Left renal pelvis (tissue), 4 donors: ENCODE measurements around the gene ZNRF3. TPM values are rescaled to one million over a fixed set of nuclear protein-coding genes. Genes with fewer than 3 reads are reported as not detected.
"Not testable (repeated sequence)": the region's sequence is repeated elsewhere in the genome, so short reads cannot be mapped to it uniquely, and the experiment has no call there.

Source experiments
- DNase-seq, 4 donors: peaks; one replicate each; pipeline ENCODE4 v3.0.0-alpha.2; 2013; ENCODE audit warnings: low read depth in 4 of 4, low spot score in 3 of 4
- polyA plus RNA-seq, 4 donors: library from polyadenylated mRNA; unstranded; fragments of 120-200 nt; gene quantifications; one replicate each; pipeline ENCODE4 v1.2.1, GENCODE V29; 2013; ENCODE audit not compliant: insufficient read length in 4 of 4

ZNRF3 gene
- polyA plus RNA-seq, 4 donors = 9.6 to 30.3 (median 29.2) TPM

- no peak for DNase-seq
Observed at GRCh38 chr22:29000641-29001040, 117.3 kb downstream of the ZNRF3 start.

- no peak for DNase-seq
Observed at GRCh38 chr22:29002603-29003002, 119.2 kb downstream of the ZNRF3 start.

DNA sequence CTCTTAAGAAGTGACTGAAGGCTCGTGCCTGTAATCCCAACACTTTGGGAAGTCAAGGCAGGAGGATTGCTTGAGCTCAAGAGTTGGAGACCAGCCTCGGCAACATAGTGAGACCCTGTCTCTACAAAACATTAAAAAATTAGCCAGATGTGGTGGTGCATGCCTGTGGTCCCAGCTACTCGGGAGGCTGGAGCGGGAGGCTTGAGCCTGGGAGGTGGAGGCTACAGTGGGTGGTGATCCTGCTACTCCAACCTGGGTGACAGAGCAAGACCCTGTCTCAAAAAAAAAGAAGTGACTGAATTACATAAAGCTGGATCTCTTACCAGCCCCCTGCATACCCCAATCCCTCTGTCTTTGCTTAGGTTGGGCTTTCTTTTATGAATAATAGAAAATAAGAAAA is 120.2 kb downstream of the ZNRF3 start:
- no peak for DNase-seq

DNA sequence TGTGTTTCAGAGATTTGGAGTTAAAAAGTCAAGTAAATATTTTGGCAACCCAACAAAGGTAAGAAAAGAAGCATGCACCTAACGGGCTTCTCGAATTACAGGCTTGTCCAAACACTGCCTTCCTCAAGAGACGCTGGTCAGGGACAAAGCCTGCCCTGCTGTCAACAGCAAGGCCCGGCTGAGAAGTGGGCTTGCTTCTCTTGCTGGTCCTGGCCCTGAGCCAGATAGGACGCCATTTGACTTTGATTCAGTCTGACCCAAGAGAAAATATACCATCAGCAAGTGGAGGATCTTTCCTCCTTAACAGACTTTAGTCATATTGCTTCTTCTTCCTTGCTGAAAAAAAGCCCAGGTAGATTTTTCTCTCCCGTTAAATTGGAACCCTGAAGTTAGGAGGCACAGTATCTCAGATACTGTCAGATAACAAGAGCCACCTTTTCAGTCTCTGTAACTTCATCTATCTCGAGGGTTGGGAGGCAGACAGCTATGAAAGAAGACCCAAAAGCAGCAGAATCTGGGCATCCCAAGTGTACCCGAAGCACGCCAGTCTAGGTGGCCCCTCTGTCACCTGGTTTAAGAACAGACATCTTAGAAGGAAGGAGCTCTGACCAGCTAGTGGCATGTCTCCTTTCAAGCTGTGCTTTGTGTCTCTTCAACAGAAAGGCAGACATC is 120.7 kb downstream of the ZNRF3 start:
- no peak for DNase-seq

GRCh38 chr22:29004647-29005371 is 121.4 kb downstream of the ZNRF3 start:
- peak in 1 of 4 donors; percentile 65 for DNase-seq

GRCh38 chr22:29005754-29006153 is 122.4 kb downstream of the ZNRF3 start:
- not testable (repeated sequence) for DNase-seq

- no peak for DNase-seq
Observed at GRCh38 chr22:29006346-29006745, 123.0 kb downstream of the ZNRF3 start.

DNA sequence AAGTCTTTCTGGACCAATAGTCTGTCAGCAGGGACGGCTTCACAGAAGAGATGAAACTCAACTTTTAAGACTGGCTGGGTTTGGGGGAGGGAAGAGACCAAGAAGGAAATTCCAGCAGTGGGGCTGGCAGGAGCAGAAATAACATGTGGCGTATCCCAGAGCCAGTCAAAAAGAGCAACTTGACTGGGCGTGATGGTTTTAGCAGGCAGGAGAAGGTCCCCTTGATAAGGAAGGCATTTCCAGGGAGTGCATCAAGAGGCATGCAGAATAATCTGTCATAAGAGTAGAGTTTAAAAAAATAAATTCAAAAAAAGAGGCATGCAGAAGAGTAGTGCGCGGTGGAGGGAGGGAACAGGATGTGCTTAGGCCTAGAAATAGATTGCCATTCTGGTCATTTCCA is 125.8 kb downstream of the ZNRF3 start:
- no peak for DNase-seq

DNA sequence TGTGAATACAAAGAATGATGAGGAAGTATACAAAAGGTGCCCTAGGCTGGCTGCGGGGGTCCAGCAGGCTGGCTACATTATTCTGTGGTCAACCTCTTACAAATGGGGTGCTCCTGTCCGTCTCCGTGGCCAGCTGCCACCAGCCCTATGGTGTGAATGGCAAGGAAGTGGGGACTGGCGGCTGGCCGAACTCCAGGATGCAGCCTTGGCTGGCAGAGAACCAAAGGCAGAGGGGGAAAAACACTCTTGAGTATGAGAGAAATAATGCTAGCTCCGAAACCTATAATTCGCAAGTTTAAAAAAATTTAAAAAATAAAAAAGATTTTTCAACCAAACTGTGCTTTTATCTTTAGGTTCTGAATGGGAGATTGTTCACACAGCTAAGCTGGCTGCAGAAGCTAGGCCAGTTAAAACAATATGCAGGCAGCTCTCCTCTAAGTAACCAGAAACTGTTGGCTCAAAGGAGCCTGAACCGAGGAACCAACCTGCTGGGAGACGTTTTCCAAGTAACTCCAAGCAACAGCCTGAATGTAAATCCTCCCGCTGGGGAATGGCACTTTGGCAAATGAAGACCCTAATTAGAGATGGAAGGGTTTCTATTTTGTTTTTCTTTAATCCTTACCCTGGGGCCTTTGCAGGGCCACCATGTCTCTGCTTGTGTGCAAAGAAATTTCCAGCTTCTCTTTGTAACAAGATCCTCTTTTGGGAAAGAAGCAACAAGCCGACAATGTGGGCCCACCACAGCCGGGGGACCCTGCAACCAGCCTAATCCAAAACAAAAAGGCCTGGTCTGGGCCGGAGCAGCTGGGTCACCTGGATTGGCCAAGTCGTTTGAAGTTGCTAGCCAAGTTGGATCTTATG is 128.1 kb downstream of the ZNRF3 start:
- DNase-seq = no peak

GRCh38 chr22:29012101-29012433 is 128.7 kb downstream of the ZNRF3 start:
- DNase-seq = no peak

DNA sequence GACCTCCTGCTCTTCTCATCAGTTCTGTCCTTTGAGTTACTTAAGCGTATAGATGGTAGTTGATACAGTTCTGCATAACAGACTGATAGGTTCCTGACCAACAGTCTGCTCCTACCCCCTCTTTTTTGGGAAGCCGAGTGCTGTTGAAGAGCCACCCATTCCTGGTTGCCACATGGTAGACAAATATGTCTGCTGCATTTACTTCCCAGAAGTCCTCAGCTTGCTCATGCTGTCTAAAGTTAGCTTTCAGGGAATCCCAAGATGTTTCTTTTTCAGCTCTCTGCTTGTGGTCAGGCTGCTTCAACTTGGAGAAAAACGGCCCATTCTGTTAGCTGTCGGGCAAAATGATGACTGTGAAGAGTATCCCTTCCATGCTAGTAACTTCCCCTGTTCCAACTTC is 129.6 kb downstream of the ZNRF3 start:
- DNase-seq = no peak

GRCh38 chr22:29014293-29014692 is 130.9 kb downstream of the ZNRF3 start:
- no peak for DNase-seq

DNA sequence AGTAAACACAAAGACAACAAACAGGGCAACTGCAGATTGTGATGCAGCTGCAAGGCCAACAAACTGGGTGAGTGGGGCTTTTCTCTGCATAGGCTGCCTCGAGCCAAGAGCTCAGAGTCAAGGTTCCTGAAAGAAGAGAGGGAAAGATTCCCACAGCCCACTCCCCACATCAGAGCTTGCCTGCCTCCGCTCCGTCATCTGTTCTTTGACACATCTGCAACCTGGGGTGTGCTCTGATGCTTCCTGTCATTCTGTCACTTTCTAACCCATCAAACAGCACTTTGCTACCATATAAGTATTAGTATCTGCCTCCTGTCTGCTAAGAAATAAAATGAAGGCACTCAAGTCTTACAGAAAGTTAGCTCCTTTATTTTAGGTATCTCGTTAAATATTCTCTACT is 131.4 kb downstream of the ZNRF3 start:
- DNase-seq = no peak

DNA sequence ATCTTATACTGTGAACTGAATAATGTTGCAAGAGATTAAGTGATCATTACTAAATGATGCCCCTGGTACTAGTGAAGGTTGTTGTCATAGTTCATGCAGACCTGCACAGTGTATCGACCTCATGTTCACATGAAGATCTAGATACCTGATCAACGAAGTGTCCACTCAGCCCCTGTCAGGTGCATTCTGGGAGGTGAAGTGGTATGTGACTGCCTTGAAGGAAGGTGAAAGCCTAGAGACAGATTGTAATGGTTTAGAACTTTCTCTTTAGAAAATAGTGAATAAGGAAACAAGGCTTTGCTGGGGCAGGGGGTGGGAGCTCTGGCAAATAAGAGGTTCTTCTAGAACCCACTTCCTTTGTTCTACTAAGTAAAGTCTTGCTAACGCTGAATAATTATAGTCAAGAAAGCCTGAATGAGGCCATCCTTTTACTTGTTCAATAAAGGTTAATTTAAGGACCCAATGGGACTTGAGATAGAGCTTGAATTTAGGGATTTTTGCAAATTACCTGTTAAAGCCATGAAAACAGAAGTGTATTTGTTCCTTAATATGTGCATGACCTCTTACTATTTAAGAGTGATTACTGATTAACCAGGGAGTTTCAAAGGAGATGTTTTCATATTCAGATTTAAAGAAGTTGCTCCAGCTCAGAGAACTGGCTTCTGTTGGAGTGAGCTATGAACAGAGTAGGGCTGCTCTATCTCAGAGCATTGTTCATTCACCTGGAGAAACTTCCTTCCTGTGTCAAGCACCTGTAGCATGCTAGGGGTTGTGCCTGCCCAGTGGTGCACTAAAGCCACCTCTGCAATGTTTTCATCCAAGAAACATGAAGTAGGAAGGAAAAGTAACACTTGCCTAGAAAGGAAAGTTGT is 132.9 kb downstream of the ZNRF3 start:
- DNase-seq = no peak

DNA sequence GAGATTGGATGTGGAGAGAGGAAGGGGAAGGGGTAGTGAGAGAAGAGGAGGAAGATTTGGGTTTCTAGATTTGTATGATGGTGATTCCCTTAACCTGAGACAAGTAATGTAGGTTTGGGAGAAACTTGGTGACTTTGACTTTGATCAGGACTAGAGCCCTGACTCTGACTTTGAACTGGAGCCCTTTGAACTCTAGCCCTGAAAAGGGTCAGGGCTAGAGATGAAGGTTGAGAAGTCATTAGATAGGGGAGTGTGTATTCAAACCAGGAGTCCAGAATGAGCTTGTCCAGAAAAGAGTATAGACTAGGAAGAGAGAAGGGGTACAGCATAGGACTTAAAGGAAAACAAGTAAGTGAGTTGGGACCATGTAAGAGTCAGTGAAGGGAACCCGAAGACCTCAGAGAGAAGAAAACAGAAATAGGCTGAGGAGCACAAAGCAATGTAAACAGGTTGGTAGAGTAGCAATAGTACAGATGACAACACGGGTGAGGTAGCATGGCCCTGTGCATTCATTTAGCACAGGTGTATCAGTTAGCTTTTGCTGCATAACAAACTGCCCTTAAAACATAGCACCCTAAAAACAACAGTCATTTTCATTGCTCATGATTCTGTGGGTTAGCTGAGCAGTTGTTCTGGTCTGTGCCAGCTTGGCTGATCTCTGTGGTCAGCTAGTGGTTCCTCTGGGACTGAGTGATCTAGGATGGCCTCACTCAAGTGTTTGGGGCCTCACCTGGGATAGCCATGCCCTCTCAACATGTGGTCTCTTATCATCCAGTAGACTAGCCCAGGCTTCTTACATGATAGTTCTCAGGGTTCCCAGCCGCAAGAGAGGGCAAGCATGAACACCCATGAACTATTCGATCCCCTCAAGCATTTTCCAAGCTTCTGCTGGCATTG is 135.2 kb downstream of the ZNRF3 start:
- no peak for DNase-seq

GRCh38 chr22:29022101-29022817 is 138.9 kb downstream of the ZNRF3 start:
- no peak for DNase-seq

- DNase-seq = no peak
Observed at GRCh38 chr22:29023172-29023796, 139.9 kb downstream of the ZNRF3 start.

GRCh38 chr22:29026579-29026978 is 143.2 kb downstream of the ZNRF3 start:
- DNase-seq = no peak
